RPMI8226 (cell line): Measurements from ENCODE around the gene TSNAX.

Experiments used
- DNase-seq: peaks from one replicate; pipeline ENCODE4 v3.0.0-alpha.2; 2015

The TSNAX gene

GRCh38 chr1:231519166-231519565 lies 9.3 kb upstream of the TSNAX start:
- no peak for DNase-seq

- DNase-seq, result no peak
Measured at GRCh38 chr1:231522038-231522437, 6.4 kb upstream of the TSNAX start.

DNA sequence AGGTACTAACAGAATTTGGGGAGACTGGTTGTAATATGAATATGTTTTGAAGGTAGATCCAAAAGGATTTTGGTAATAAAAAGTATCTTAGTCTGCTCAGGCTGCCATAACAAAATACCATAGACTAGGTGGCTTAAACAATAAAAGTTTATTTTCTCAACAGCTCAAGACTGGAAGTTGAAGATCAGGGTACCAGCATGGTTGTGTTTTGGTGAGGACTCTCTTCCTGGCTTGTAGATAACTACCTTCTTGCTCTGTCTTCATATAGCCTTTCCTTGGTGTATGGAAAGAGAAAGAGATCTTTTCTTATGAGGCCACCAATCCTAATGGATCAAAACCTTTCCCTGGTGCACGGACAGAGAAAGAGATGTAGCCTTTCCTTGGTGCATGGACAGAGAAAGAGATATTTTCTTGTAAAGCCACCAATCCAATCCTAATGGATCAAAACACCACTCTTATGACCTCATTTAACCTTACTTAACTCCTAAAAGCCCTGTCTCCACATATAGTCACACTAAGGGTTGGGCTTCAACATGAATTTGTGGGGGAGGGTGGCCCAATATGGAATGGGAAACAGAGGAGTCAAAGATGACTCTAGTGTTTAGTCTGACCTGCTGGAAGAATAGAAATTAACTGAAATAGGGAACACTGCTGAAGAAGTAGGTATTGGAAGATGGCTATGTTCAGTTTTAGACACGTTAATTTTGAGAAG lies 5.4 kb upstream of the TSNAX start:
- DNase-seq, result no peak

DNA sequence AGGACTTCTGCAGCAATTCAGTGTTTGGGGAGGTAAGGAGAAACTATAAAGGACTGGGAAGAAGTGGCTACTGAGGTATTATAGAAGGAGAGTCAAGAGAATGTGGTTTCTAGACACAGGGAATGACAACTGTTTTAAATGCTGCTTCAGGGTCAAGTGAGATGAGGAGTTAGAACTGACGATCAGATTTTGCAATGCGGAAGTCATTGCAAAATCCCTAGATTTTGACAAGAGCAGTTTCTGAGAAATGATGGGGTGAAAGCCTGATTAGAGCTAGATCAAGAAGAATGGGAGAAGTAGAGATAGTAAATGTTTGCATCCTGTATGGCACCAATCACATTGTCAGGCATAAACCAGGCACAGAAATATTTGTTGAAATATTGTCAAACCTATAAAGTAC lies 4.7 kb upstream of the TSNAX start:
- no peak for DNase-seq

DNA sequence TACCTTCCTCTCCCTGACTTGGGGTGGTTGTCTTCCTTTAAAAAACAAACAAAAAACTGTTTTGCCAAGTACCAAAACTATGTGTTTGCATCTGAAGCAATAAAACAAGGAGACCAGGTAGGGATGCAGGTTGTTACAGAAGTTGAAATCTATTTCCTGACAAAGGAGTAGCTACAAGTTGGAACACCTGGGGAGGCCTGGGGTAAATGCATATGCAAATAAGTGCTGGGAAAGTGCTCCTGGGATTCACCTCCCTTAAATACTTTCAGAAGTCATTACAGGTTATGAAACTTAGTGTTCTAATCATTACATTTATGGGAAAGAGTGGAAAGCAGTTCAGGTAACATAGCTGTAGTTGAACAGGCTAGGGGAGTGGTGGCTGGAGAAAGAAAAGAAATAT lies 1.9 kb upstream of the TSNAX start:
- no peak for DNase-seq

DNA sequence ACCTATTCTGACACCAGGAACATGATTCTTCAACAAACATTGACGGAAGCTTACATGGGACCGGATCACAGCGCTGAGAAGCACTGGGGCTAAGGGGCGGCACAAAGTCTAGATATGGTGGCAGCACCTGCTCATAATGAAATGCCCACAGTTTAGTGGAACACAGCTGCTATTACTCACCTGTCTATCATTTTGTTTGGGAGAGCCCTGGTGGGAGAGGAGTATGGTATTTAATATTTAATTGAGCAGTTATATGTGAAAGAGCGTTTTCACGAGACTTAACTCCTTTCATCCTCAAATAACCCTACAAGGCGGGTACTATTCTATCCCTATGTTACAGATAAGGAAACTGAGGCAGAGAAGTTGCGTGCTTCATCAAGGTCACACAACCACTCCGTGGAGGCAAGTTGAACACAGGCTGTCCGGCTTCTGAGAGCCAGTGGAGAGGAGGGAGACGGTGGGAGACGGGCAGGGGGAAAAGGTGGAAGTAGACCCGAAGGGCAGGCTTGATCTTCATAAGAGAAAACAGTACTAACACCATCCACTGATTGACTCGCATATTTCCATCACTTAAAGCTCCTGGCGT lies 790 bp upstream of the TSNAX start:
- DNase-seq, result no peak

DNA sequence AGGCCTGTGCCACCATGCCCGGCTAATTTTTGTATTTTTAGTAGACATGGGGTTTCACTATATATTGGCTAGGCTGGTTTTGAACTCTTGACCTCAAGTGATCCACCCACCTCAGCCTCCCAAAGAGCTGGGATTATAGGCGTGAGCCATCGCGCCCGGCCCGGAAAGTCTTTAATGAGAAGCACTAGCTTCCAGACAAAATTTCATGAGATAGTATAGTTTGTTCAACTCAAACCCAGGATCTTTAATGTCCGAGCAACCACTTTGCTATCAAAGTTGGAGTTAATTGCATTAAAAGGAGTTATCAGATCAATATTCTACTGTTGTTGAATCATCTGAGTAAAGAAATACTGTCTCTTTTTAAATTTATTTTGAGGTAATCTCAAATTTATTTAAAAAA lies 4.8 kb downstream of the TSNAX start:
- no peak for DNase-seq

DNA sequence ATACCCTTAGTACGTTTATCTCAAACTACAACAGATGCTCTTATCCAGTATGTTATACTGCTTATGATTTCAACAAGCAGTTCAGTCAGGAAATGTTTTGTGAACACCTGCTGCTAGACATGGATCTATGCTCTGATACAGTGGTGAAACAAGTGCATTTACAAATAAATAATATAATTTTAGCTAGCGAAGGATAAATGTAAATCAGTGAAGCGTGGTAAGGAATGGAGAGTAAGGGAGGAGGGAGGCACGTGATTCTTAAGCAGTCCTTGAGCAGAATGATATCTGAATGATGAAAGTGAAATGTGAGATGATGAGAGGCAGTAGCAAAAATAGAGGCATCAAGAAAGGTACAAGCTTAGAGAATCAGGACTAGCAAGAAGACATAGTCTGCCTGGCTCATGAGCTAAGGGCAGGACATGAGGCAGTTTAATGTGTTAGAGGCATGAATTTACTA lies 6.3 kb downstream of the TSNAX start:
- no peak for DNase-seq

GRCh38 chr1:231536099-231536498 lies 7.6 kb downstream of the TSNAX start:
- no peak for DNase-seq

DNA sequence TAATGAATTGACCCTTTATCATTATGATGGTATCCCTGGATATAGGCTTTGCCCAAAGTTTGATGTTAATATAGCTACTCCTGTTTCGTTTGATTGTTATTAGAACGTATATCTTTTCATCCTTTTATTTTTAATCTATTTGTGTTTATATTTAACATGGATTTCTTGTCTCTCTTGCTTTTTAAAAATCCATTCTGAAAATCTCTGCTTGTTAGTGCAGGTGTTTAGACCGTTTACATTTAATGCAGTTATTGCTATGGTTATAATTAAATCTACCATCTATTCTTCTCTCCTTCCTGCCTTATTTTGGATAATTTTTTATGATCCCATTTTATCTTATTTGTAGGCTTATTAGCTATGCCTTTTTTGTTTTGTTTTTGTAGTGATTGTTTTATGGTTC lies 12.4 kb downstream of the TSNAX start:
- DNase-seq, result no peak

DNA sequence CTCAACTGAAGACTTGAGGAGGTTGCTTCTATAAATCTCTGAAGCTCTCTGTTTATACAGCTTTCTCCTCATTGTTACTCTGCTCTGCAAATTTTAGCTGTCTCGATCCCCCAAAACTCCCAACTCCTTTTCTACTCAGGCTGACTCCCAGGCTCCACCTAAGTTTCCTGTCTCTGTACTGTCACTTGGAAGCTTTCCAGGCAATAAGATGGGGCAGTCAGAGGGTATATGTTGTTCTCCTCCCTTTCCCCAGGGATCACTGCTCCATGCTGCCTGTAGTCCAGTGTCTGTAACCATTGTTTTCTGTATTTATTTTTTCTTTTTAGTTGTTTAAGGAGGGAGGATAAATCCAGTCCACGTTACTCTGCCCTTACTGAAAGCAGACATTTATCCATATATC lies 13.4 kb downstream of the TSNAX start:
- DNase-seq, result no peak

GRCh38 chr1:231544943-231545592 lies 16.6 kb downstream of the TSNAX start:
- no peak for DNase-seq

- no peak for DNase-seq
Measured at GRCh38 chr1:231546693-231547092, 18.2 kb downstream of the TSNAX start.

DNA sequence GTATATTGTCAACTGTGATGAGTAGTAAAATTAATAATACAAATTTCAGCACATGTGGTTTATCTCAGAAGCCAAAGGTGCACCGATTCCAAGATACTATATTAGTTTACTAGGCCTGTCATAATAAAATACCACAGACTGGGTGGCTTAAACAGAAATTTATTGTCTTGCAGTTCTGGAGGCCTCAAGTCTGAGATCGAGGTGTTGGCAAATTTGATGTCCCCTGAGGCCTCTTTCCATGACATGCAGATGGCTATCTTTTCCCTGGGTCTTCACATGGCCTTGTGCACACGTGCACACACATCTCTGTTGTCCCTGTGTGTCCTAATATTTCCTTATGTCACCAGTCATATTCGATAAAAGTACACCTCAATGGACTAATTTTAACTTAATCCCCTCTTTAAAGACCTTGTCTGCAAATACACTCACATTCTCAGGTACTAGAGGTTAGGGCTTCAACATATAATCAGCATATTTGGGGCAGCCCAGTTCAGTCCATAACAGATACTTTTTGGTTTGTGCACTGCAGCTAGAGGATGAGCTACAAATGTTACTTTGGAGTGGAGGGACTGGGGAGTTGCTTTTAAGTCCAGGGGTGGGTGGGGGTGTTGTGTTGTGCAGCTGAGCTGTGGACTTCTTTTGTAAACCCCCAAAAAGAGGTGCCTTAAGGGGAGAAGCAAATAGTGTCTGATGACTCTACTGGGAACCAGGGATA lies 21.4 kb downstream of the TSNAX start:
- no peak for DNase-seq

DNA sequence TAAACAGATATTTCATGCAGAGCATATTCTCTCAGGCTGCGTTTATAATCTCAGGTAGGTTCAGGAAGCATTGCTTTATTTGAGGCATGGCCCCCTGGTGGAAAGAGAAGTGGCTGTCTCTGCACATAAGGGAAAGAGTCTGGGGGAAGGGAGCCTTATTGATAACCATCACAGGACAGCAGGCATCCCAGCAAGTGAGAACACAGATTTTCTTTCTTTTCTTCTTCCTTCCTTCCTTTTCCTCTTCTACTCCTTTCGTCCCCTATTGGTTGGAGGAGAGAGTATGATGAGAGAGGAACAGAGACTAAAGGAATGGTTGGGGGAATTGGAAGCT lies 21.9 kb downstream of the TSNAX start:
- peak; percentile 32 for DNase-seq

DNA sequence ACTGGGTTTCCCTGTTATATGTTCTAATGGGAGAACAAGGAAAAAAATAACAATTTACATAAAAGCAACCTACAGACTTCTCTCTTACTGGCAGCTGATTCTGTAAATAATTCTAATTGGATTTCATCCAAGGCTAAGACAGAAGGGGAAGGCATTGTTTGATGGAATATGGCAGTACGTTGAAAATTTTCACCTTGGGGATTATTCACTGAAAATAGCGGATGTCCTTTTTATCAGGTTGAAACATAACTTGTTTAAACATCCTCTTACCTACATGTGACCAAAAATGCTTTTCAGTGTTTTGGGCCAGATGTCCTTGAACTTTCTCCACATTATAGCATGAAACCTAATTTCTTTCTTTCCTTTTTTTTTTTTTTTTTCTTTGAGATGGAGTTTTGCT lies 24.9 kb downstream of the TSNAX start:
- no peak for DNase-seq

DNA sequence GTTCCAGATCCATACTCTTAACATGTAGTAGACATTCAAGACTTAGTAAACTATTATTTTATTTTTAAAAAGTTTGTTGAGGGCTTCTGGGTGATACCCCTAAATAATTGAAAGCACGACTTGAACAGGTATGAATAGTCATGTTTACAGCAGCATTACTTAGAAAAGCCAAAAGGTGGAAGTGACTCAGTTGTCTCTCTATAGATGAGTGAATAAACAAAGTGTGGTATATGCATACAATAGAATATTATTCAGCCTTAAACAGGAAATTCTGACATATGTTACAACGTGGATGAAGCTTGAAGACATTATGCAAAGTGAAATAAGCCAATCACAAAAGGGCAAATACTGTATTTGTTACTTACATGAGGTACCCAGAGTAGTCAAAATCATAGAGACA lies 26.5 kb downstream of the TSNAX start:
- DNase-seq, result no peak

DNA sequence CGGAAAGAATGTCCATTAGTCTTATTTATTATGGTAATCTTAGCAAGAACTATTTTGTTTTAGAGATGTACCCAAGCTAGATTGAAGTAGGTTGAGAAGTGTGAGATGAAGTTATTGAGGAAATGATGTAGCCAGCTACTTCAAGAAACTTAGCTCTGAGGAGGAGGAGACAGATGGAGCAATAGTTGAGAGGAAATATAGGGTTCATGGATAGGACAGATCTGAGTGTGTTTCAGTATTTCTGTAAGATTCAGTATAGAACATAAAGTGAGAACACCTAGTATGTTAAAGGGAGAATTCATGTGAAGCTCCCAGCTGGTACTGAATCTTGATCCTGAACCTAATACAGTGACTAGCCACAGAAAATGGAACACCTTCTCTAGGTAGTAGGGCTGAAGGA lies 28.9 kb downstream of the TSNAX start:
- DNase-seq, result no peak

DNA sequence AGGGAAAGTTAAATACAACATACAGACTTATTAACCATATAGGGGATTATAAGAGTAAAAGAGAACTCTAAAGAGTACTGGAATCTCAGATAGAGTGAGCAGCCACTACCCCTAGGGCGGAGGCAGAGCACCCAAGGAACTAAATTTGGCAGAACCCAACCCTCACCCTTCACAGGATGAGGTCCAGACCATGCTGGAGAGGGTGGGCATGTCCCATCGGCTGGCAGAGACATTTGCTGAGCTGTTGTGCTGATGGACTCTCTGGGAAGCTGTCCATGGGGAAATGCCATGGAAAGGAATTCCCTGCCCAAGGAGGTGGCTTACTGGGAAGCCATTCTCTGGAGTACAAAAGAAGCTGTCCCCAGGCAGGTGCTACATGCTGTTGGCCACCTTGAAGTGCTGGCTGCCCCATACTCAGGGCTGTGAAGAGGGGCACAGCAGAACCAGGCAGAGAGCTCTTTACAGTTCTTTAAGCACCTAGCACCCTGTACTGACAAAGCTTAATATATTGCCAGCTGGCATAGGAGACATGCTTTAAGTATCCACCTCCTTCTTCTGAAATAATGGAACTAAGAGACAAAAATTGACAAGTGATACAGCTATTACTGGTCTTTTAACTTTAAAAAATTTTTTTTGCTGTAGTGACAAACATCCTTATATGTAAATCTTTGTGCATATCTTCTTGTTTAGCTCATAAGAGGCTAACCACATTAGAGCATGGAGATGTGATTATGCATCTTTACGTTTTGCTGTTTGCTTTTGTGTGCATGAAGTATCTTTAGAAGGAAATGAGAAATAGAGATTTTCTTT lies 29.6 kb downstream of the TSNAX start:
- DNase-seq, result no peak

GRCh38 chr1:231558708-231559185 lies 30.3 kb downstream of the TSNAX start:
- DNase-seq, result no peak

DNA sequence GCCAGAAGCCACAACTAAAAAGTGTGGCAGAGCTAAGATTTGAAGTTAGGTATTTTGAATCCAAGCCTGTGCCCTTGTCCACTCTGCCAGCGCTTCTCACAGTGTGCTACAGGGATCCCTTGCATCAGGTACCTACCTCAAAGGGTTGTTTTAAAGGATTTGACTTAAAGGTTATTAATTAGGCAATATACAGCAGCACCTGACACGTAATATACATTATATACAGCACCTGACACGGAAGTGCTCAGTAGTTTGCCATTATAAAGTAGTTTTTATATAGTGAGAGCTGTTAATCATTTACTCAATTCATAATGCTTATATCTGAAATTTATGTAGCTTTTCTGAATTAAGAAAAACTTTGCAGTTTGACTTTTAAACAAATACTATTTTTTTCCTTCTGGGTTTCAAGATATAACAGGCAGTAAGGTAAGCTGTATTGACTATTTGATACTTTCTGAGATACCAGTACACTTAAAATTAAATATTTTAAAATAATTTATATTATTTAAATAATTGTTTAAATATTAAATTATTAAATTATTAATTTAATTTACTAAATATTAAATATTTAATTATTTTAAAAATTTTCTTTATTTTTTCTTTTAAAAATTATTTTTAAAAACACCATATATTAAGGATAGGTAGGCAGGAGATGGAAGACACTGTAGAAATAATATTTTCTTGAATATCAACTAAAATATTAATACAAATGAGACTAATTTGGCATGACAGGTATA lies 33.3 kb downstream of the TSNAX start:
- DNase-seq, result no peak

- no peak for DNase-seq
Measured at GRCh38 chr1:231563247-231563646, 34.8 kb downstream of the TSNAX start.
